Neural cell (in vitro differentiated cells): Measurements from ENCODE around the gene SF3B5.

Experiments used
- CTCF ChIP-seq: fragments of 450-650 bp; IDR thresholded peaks from 2 replicates; pipeline ENCODE4 v1.5.1; 2014; ENCODE audit warnings: antibody characterized with exemption, mild to moderate bottlenecking, moderate library complexity; ENCODE audit not compliant: poor library complexity, severe bottlenecking
- EP300 ChIP-seq: fragments of 450-650 bp; conservative IDR thresholded peaks from 2 replicates; pipeline ENCODE4 v1.6.1; 2014; ENCODE audit warnings: antibody characterized with exemption, mild to moderate bottlenecking, moderate library complexity; ENCODE audit not compliant: poor library complexity, severe bottlenecking

DNA sequence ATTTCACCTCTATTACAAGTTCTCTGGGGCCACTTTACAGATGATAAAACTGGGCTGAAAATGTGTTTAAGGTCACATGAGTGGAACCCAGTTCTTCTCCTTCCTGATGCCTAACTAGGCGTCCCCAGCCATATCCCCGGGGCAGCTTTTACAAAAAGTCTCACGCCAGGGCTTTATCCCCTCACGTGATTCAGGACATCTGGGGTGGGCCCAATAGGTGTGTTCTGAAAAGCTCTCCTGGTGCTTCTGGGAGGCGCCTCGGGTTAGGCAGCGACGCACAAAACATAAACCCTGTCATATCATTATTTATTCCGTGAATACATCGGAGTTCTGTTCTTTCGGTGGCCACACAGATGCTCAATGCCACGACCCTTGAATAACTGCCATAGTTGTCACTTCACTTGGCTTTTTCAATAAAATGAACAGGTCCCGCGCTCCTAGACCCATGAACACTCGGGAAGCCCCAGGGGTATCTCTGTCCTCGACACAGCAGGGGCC, 32.1 kb downstream of the SF3B5 start:
- no peak for TF ChIP-seq CTCF
- TF ChIP-seq EP300: no peak
